ENCODE measurements around the gene TBX3. TPM values are rescaled to one million over a fixed set of nuclear protein-coding genes. Genes with fewer than 3 reads are reported as not detected.

TBX3 gene
- total RNA-seq, 2 donors from 2014 or later = 6.1 to 16.1 TPM

GRCh38 chr12:114667669-114668150 lies 16.3 kb downstream of the TBX3 start:
- Histone ChIP-seq H3K4me1 (peaks cover 0 to 35% of the 10 kb centered on the region in 2 donors), H3K27me3 (peaks cover 0 to 12% of the 10 kb centered on the region in 2 donors), H3K36me3 (peaks cover 9% of the 10 kb centered on the region), H3K9me3 (no peaks in the 10 kb centered on the region), H3K4me3 (peak overlapping the region in 1 of 2 donors; percentile 49), H3K27ac (no peak overlapping the region)
- no peak for DNase-seq (ENCODE audit: low spot score)
- no peak for TF ChIP-seq CTCF (IDR thresholded peaks at IDR 0.05)

GRCh38 chr12:114666746-114667668 lies 17.0 kb downstream of the TBX3 start:
- Histone ChIP-seq H3K36me3 (peaks cover 9% of the 10 kb centered on the region), H3K4me1 (peaks cover 0 to 35% of the 10 kb centered on the region in 2 donors), H3K4me3 (no peak overlapping the region), H3K9me3 (no peaks in the 10 kb centered on the region), H3K27me3 (peaks cover 0 to 12% of the 10 kb centered on the region in 2 donors), H3K27ac (no peak overlapping the region)
- DNase-seq (ENCODE audit: low spot score) = no peak
- TF ChIP-seq CTCF (IDR thresholded peaks at IDR 0.05) = no peak

GRCh38 chr12:114665411-114666260 lies 18.3 kb downstream of the TBX3 start:
- H3K4me3 ChIP-seq = no peak overlapping the region
- no peak overlapping the region for H3K27ac ChIP-seq
- peaks cover 0 to 12% of the 10 kb centered on the region in 2 donors for H3K27me3 ChIP-seq
- no peaks in the 10 kb centered on the region for H3K36me3 ChIP-seq
- no peaks in the 10 kb centered on the region for H3K9me3 ChIP-seq
- TF ChIP-seq CTCF (IDR thresholded peaks at IDR 0.05) = no peak
- peaks cover 0 to 35% of the 10 kb centered on the region in 2 donors for H3K4me1 ChIP-seq
- DNase-seq (ENCODE audit: low spot score) = no peak

GRCh38 chr12:114664651-114665320 lies 19.2 kb downstream of the TBX3 start:
- Histone ChIP-seq H3K4me1 (peaks cover 0 to 35% of the 10 kb centered on the region in 2 donors), H3K9me3 (no peaks in the 10 kb centered on the region), H3K27me3 (peaks cover 0 to 12% of the 10 kb centered on the region in 2 donors), H3K27ac (no peak overlapping the region), H3K36me3 (no peaks in the 10 kb centered on the region), H3K4me3 (peak overlapping the region in 1 of 2 donors; percentile 22)
- no peak for DNase-seq (ENCODE audit: low spot score)
- TF ChIP-seq CTCF (IDR thresholded peaks at IDR 0.05) = no peak

- peak; percentile 88 for DNase-seq (ENCODE audit: low spot score)
- TF ChIP-seq CTCF (IDR thresholded peaks at IDR 0.05) = peak; percentile 91 to 96
- Histone ChIP-seq H3K27me3 (peaks cover 0 to 12% of the 10 kb centered on the region in 2 donors), H3K4me1 (peaks cover 0 to 22% of the 10 kb centered on the region in 2 donors), H3K27ac (no peak overlapping the region), H3K4me3 (no peak overlapping the region), H3K9me3 (no peaks in the 10 kb centered on the region), H3K36me3 (no peaks in the 10 kb centered on the region)
Observed at GRCh38 chr12:114662512-114663177, 21.3 kb downstream of the TBX3 start.
